Lung (tissue), 12 donors: ENCODE results near the gene CARTPT. TPM values are rescaled to one million over a fixed set of nuclear protein-coding genes. Genes with fewer than 3 reads are reported as not detected.

Source experiments
- ATAC-seq: fragments of 200-7000 bp; cut with Tn5 transposase; one replicate; pipeline ENCODE4 v1.9.1; 2020; ENCODE audit warnings: moderate number of reproducible peaks; ENCODE audit not compliant: insufficient read depth, low FRiP score
- DNase-seq, 3 donors: peaks; one replicate each; pipeline ENCODE4 v3.0.0-alpha.2; 2013 to 2017
- H3K27ac ChIP-seq, 2 donors: one replicate each; pipeline ENCODE4 v1.5.1; 2013; ENCODE audit warnings: mild to moderate bottlenecking in 2 of 2, moderate library complexity in 2 of 2, control low read depth in 1 of 2, inconsistent platforms in 1 of 2, low read depth in 1 of 2, low read length in 1 of 2
- H3K27me3 ChIP-seq, 3 donors: one replicate each; pipeline ENCODE4 v1.5.1; 2013; ENCODE audit warnings: low read length in 2 of 3; ENCODE audit not compliant: control insufficient read depth in 3 of 3, insufficient read depth in 3 of 3
- H3K36me3 ChIP-seq, 4 donors: one replicate each; pipeline ENCODE4 v1.5.1; 2013; ENCODE audit warnings: low read length in 4 of 4, mild to moderate bottlenecking in 1 of 4, moderate library complexity in 1 of 4; ENCODE audit not compliant: control insufficient read depth in 4 of 4, insufficient read depth in 4 of 4
- H3K4me1 ChIP-seq, 5 donors: one replicate each; pipeline ENCODE4 v1.5.1; 2013; ENCODE audit warnings: low read length in 5 of 5, mild to moderate bottlenecking in 2 of 5, moderate library complexity in 1 of 5; ENCODE audit not compliant: control insufficient read depth in 5 of 5, insufficient read depth in 5 of 5
- H3K4me3 ChIP-seq: one replicate; pipeline ENCODE4 v1.5.1; 2013; ENCODE audit warnings: mild to moderate bottlenecking, control low read depth, moderate library complexity
- H3K9ac ChIP-seq, 2 donors: one replicate each; pipeline ENCODE4 v1.5.1; 2013; ENCODE audit warnings: low read length in 2 of 2, control low read depth in 1 of 2; ENCODE audit not compliant: insufficient read depth in 1 of 2
- H3K9me3 ChIP-seq, 4 donors: one replicate each; pipeline ENCODE4 v1.5.1; 2013; ENCODE audit warnings: low read length in 3 of 4, mild to moderate bottlenecking in 1 of 4, moderate library complexity in 1 of 4; ENCODE audit not compliant: control insufficient read depth in 4 of 4, insufficient read depth in 3 of 4
- WGBS, 2 donors: extraction: QIAGEN DNeasy Blood & Tissue Kit; methylation state at CpG; one replicate each; pipeline ENCODE4 v1.1.7; 2013; 5-methylcytosine and 5-hydroxymethylcytosine counted together
- polyA plus RNA-seq, 2 donors: library from polyadenylated mRNA; stranded (reverse); fragments of 200-250 nt; gene quantifications; one replicate each; pipeline ENCODE4 v1.2.1, GENCODE V29; 2013
- total RNA-seq, 2 donors: library from RNA; depleted of rRNA in 1 of 2; stranded (reverse); fragments of >200 nt in 1 of 2; gene quantifications; one replicate each; pipeline ENCODE4 v1.2.1, GENCODE V29; 2014 to 2021
- TF ChIP-seq, protein P1 (sequence below): IDR thresholded peaks from 2 replicates; pipeline ENCODE4 v1.5.1; 2012; ENCODE audit warnings: mild to moderate bottlenecking; ENCODE audit errors: control extremely low read depth, extremely low read depth
- donor health status: control.
- donor health status: control.
- donor health status: Bipolar disorder and iron deficiency.
- donor health status: healthy.
- donor health status: DM: yes; HTN: yes; CAD: no.

CARTPT gene
- total and polyA plus RNA-seq, 4 donors, result not detected

DNA sequence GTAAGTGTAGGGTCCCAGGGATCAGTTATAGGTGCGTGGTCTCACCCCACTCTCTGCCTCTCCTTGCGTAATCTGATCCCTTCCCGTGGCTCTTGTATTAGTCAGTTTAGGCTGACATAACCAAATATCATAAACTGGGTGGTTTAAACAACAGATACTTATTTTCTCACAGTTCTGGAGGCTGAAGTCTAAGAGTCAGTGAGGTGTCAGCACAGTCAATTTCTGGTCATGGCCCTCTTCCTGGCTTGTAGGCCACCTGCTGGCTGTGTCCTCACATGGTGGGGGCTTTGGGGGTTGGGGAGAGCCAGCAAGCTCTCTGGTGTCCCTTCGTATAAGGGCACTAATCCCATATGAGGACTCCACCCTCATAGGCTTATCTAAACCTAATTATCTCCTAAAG lies 32.3 kb downstream of the CARTPT start:
- Histone ChIP-seq H3K36me3 (no peaks in the 10 kb centered on the region), H3K27me3 (peaks cover 0 to 3% (median 0%) of the 10 kb centered on the region in 3 donors), H3K9me3 (no peaks in the 10 kb centered on the region), H3K9ac (no peak overlapping the region), H3K27ac (no peak overlapping the region), H3K4me1 (no peaks in the 10 kb centered on the region), H3K4me3 (no peak overlapping the region)
- 74 to 75% methylated on average over 4 of the region's 4 CpGs for WGBS, 2 donors
- TF ChIP-seq, protein P1, sequence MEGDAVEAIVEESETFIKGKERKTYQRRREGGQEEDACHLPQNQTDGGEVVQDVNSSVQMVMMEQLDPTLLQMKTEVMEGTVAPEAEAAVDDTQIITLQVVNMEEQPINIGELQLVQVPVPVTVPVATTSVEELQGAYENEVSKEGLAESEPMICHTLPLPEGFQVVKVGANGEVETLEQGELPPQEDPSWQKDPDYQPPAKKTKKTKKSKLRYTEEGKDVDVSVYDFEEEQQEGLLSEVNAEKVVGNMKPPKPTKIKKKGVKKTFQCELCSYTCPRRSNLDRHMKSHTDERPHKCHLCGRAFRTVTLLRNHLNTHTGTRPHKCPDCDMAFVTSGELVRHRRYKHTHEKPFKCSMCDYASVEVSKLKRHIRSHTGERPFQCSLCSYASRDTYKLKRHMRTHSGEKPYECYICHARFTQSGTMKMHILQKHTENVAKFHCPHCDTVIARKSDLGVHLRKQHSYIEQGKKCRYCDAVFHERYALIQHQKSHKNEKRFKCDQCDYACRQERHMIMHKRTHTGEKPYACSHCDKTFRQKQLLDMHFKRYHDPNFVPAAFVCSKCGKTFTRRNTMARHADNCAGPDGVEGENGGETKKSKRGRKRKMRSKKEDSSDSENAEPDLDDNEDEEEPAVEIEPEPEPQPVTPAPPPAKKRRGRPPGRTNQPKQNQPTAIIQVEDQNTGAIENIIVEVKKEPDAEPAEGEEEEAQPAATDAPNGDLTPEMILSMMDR, result no peak
- ATAC-seq (no peak), DNase-seq (no peak)

- 65 to 70% methylated on average over 4 of the region's 4 CpGs for WGBS, 2 donors
- H3K27me3 ChIP-seq, result peaks cover 0 to 3% (median 0%) of the 10 kb centered on the region in 3 donors
- no peak overlapping the region for H3K4me3 ChIP-seq
- H3K9ac ChIP-seq, result no peak overlapping the region
- H3K36me3 ChIP-seq, result no peaks in the 10 kb centered on the region
- ATAC-seq (no peak), DNase-seq (no peak)
- no peaks in the 10 kb centered on the region for H3K9me3 ChIP-seq
- TF ChIP-seq, protein P1, result no peak
- H3K27ac ChIP-seq, result no peak overlapping the region
- peaks cover 0 to under 1% (median 0%) of the 10 kb centered on the region in 5 donors for H3K4me1 ChIP-seq
Measured at GRCh38 chr5:71752441-71753190, 33.5 kb downstream of the CARTPT start.

DNA sequence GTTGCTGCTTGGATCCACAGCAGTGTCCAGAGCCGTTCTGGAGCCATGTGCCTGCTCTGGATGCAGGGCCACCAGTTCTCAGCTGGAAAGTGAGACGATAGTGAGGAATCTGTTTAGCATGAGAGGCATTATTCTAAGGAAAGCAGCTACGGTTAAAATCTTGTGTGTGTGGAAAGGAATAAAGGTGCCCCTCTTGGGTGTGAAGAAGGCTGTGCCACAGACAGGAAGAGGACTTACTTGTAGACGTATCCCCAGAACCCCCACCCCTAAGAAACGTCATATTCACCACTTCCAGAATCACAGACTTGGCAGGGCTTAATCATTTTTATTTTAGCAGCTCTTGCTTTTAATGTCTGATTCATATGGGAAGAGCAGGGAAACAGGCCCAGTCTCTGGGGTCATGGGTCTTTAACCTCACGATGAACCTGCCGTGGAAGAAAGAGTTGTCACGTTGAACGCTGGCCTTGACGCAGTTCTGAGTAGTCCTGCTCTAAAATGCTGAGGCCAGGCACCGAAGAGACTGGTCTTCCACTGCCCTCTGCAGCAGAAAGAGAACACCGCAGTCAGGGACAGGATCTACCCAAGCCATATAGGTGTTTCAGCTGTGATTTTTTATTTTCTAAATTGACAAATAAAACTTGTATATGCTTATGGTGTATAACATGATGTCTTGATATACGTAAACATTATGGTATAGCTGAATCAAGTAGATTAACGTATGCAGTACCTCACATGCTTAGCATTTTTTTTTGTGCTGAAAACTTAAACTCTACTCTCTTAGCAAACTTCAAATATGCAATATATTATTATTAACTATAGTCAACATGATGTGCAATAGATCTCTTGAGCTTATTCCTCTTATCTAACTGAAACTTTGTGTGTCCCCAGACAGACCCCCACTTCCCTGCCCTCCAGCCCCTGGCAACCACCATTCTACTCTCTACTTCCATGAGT lies 38.8 kb downstream of the CARTPT start:
- DNase-seq, result peak; percentile 63 to 69 (median 68)
- Histone ChIP-seq H3K27ac (no peak overlapping the region), H3K9ac (no peak overlapping the region), H3K9me3 (no peaks in the 10 kb centered on the region), H3K4me3 (no peak overlapping the region), H3K27me3 (peaks cover 0 to 3% (median 0%) of the 10 kb centered on the region in 3 donors), H3K4me1 (peaks cover 0 to 3% (median 0%) of the 10 kb centered on the region in 5 donors), H3K36me3 (no peaks in the 10 kb centered on the region)
- peak; percentile 79 for ATAC-seq
- TF ChIP-seq, protein P1, result peak; percentile 35
- 23 to 24% methylated on average over 14 of the region's 14 CpGs for WGBS, 2 donors
